ENCODE results near the gene C6orf52. TPM values are rescaled to one million over a fixed set of nuclear protein-coding genes. Genes with fewer than 3 reads are reported as not detected.
A peak's percentile ranks its signal among the peaks of the same experiment; 100 is the strongest.
"Not testable (repeated sequence)": the region's sequence is repeated elsewhere in the genome, so short reads cannot be mapped to it uniquely, and the experiment has no call there.

C6orf52 gene
- 1 to 10 TPM in 2 of 5 experiments, not detected in 3; 1.2 to 1.9 TPM for total RNA-seq
- 1 to 10 TPM; 1.1 to 1.3 TPM for polyA plus RNA-seq
- total RNA-seq: not detected

DNA sequence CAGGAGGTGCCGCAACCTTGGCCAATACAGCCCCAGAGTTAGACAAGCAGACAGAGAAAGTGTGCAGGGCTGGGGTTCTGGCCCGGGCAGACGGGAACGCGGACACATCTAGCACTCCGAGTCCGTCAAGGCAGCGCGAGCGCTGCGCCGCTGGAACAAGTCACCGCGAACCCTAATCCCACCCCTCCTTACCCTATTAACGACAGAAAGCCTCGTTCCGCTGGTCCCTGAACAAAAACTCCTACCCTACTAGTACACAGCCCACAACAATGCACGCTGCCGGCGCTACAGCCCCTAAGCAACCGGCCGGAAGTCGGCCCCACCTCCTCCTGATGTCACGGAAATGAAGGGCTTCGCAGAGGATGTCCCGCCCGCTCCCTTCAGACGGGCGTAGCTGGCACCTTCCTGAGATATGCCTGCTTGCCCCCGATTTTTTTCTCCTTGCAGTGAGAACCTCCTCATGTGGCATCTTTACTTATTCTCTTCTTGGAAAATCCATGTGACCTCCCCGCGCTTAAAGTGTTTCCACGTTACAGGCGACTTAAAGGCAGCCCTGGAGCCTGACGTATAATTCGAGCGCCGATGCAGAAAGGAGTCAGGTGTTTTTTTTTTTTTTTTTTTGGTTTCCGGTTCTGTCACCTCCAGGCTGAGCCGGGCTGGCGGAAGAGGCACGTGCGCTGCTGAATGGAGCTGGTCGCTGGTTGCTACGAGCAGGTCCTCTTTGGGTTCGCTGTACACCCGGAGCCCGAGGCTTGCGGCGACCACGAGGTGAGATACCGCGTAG is at the start of gene C6orf52, which contains the start of gene PAK1IP1:
TSS of gene C6orf52 (minus strand) at position 315 of the 784 bp plus-strand sequence. CDS start 7,066 bp downstream, outside the sequence.
TSS of gene PAK1IP1 (plus strand) at position 671 of the 784 bp plus-strand sequence. CDS start at position 685, 14 bp downstream.
- ATAC-seq: peak; percentile 95
- H3K4me3 Mint-ChIP-seq: peak within 1 kb of the TSS; percentile 88 to 98 (median 94)
- H3K27me3 Mint-ChIP-seq: peaks cover 0 to 4% (median 0%) of the 10 kb centered on the region in 5 donors
- H3K9me3 Mint-ChIP-seq: peaks cover 0 to 8% (median 0%) of the 10 kb centered on the region in 11 donors
- intact Hi-C loops (cut with micrococcal nuclease): loop anchor here (1.0 to 10.0 kb wide), 15 partner anchors 29 to 1318 kb away; partner anchors contain the start of genes MAK (in 2 of the 2), TMEM14B (in 2 of the 2), TMEM14C (in 2 of the 2) and HIVEP1 (in 1 of the 2)
- H3K9me3 ChIP-seq (ENCODE audit: control insufficient read depth in 2 of 3, low read length in 3 of 3): no peaks in the 10 kb centered on the region
- peak within 1 kb of the TSS; percentile 99 to 100 (median 100) for H3K27ac Mint-ChIP-seq
- CTCF ChIA-PET: interaction anchor here (0.6 kb wide), 1 partner anchor 47 kb away, joined by 3 read pairs; no protein-coding TSS in a partner anchor
- H3K36me3 ChIP-seq (ENCODE audit: control insufficient read depth in 2 of 3, insufficient read depth in 3 of 3, low read length in 3 of 3): peaks cover 0 to 23% (median 0%) of the 10 kb centered on the region in 3 experiments
- peaks cover 20 to 52% (median 49%) of the 10 kb centered on the region in 7 donors for H3K4me1 Mint-ChIP-seq
- peak; percentile 77 to 97 (median 96) for DNase-seq
- POLR2A ChIA-PET: interaction anchor here (0.6 to 2.9 kb wide), 18 partner anchors 8 to 1394 kb away, joined by 3 to 46 read pairs (median 3); partner anchors contain the start of genes SMIM13, TMEM14B and TMEM14C
- H3K36me3 Mint-ChIP-seq: peaks cover 5 to 18% (median 11%) of the 10 kb centered on the region in 5 donors
- H3K4me1 ChIP-seq (ENCODE audit: control insufficient read depth in 2 of 2, insufficient read depth in 2 of 2, low read length in 2 of 2): peaks cover 13 to 18% of the 10 kb centered on the region in 2 donors
- H3K4me3 ChIP-seq (ENCODE audit: low read length): peak within 1 kb of the TSS; percentile 99
- H3K27me3 ChIP-seq (ENCODE audit: control insufficient read depth in 2 of 2, insufficient read depth in 2 of 2, low read length in 2 of 2): no peaks in the 10 kb centered on the region
- H3K27ac ChIP-seq (ENCODE audit: low read depth, low read length): peak within 1 kb of the TSS; percentile 90

DNA sequence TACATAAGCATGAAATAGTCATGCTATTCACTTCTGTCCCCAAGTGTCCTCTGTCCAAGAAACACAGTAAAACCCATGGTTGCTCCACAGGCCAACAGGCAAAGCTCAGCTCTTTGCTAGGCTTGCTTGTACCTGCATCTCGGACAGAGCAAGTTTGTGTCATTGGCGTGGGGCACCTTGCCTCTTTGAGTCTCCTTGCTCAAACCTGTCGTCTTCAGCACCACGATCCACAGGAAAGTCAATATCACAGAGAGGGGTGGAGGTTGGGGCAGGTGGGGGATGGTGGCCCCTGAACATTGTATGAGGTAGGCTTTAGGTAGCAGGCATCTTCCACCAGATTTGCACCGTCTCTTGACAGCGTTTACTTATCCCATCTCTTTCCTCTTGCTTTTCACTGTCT is 49.1 kb upstream of the C6orf52 start:
- DNase-seq: no peak
- H3K9me3 ChIP-seq (ENCODE audit: control insufficient read depth in 2 of 3, low read length in 3 of 3): no peaks in the 10 kb centered on the region
- peak overlapping the region in 1 of 9 donors; percentile 3 for H3K27ac Mint-ChIP-seq
- ChIA-PET CTCF (no interaction called here), POLR2A (no interaction called here)
- peaks cover 5 to 11% of the 10 kb centered on the region in 2 donors for H3K4me1 ChIP-seq (ENCODE audit: control insufficient read depth in 2 of 2, insufficient read depth in 2 of 2, low read length in 2 of 2)
- no peaks in the 10 kb centered on the region for H3K27me3 ChIP-seq (ENCODE audit: control insufficient read depth in 2 of 2, insufficient read depth in 2 of 2, low read length in 2 of 2)
- peaks cover 0 to 10% (median 3%) of the 10 kb centered on the region in 5 donors for H3K36me3 Mint-ChIP-seq
- H3K36me3 ChIP-seq (ENCODE audit: control insufficient read depth in 2 of 3, insufficient read depth in 3 of 3, low read length in 3 of 3): no peaks in the 10 kb centered on the region
- H3K4me1 Mint-ChIP-seq: peaks cover 11 to 31% (median 28%) of the 10 kb centered on the region in 7 donors
- H3K4me3 ChIP-seq (ENCODE audit: low read length): no peak overlapping the region
- H3K27me3 Mint-ChIP-seq: no peaks in the 10 kb centered on the region
- H3K27ac ChIP-seq (ENCODE audit: low read depth, low read length): no peak overlapping the region
- ATAC-seq: no peak
- intact Hi-C loops (cut with micrococcal nuclease): no loop called here
- H3K4me3 Mint-ChIP-seq: no peak overlapping the region
- no peaks in the 10 kb centered on the region for H3K9me3 Mint-ChIP-seq

DNA sequence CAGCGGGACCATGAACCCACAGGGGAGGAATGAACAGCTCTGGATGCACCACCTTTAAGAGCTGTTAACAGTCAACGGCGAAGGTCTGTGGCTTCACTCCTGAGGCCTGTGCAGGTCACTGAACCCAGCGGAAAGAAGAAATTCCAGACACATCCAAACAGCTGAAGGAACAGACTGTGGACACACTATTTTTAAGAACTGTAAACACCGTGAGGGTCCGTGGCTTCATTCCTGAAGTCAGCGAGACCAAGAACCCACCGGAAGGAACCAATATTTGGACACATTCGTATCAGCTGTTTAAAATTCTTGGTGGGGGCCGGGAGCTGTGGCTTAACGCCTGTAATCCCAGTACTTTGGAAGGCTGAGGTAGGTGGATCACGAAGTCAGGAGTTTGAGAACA is 47.8 kb upstream of the C6orf52 start:
- peaks cover 0 to 8% of the 10 kb centered on the region in 2 donors for H3K4me1 ChIP-seq (ENCODE audit: control insufficient read depth in 2 of 2, insufficient read depth in 2 of 2, low read length in 2 of 2)
- H3K9me3 Mint-ChIP-seq: no peaks in the 10 kb centered on the region
- H3K36me3 Mint-ChIP-seq: peaks cover 0 to 10% (median 3%) of the 10 kb centered on the region in 5 donors
- no peak for DNase-seq
- H3K4me3 ChIP-seq (ENCODE audit: low read length): no peak overlapping the region
- H3K27ac ChIP-seq (ENCODE audit: low read depth, low read length): no peak overlapping the region
- peaks cover 11 to 22% (median 21%) of the 10 kb centered on the region in 7 donors for H3K4me1 Mint-ChIP-seq
- no peak overlapping the region for H3K4me3 Mint-ChIP-seq
- ChIA-PET CTCF (interaction anchor here (0.5 kb wide), 1 partner anchor 47 kb away, joined by 3 read pairs; the partner anchor contains the start of gene PAK1IP1), POLR2A (interaction anchor here (1.0 to 1.5 kb wide), 2 partner anchors 18 to 20 kb away, joined by 3 to 4 read pairs; partner anchors contain the start of gene TMEM14C)
- ATAC-seq: no peak
- intact Hi-C loops (cut with micrococcal nuclease): no loop called here
- no peaks in the 10 kb centered on the region for H3K36me3 ChIP-seq (ENCODE audit: control insufficient read depth in 2 of 3, insufficient read depth in 3 of 3, low read length in 3 of 3)
- H3K9me3 ChIP-seq (ENCODE audit: control insufficient read depth in 2 of 3, low read length in 3 of 3): no peaks in the 10 kb centered on the region
- no peaks in the 10 kb centered on the region for H3K27me3 Mint-ChIP-seq
- H3K27me3 ChIP-seq (ENCODE audit: control insufficient read depth in 2 of 2, insufficient read depth in 2 of 2, low read length in 2 of 2): no peaks in the 10 kb centered on the region
- H3K27ac Mint-ChIP-seq: peak overlapping the region in 1 of 9 donors; percentile 30

DNA sequence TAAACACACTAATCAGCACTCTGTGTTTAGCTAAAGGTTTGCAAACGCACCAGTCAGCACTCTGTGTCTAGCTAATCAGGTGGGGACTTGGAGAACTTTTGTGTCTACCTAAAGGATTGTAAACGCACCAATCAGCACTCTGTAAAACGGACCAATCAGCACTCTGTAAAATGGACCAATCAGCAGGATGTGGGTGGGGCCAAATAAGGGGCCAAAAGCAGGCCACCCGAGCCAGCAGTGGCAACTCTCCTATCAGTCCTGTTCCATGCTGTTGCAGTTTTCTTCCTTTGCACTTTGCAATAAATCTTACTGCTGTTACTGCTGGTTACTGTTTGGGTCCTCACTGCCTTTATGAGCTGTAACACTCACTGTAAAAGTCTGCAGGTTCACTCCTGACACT is 47.2 kb upstream of the C6orf52 start:
- H3K27ac Mint-ChIP-seq; DNase-seq; H3K4me3 Mint-ChIP-seq; H3K27me3 Mint-ChIP-seq; H3K27me3 ChIP-seq (ENCODE audit: control insufficient read depth in 2 of 2, insufficient read depth in 2 of 2, low read length in 2 of 2); H3K4me3 ChIP-seq (ENCODE audit: low read length); ATAC-seq; H3K4me1 ChIP-seq (ENCODE audit: control insufficient read depth in 2 of 2, insufficient read depth in 2 of 2, low read length in 2 of 2); H3K27ac ChIP-seq (ENCODE audit: low read depth, low read length); intact Hi-C loops (cut with micrococcal nuclease); H3K36me3 ChIP-seq (ENCODE audit: control insufficient read depth in 2 of 3, insufficient read depth in 3 of 3, low read length in 3 of 3); H3K36me3 Mint-ChIP-seq; H3K9me3 Mint-ChIP-seq; H3K9me3 ChIP-seq (ENCODE audit: control insufficient read depth in 2 of 3, low read length in 3 of 3): not testable (repeated sequence)
- CTCF ChIA-PET: interaction anchor here (0.5 kb wide), 1 partner anchor 47 kb away, joined by 3 read pairs; the partner anchor contains the start of gene PAK1IP1
- H3K4me1 Mint-ChIP-seq: peaks cover 8 to 18% (median 15%) of the 10 kb centered on the region in 7 donors
- POLR2A ChIA-PET: interaction anchor here (1.5 kb wide), 1 partner anchor 18 kb away, joined by 4 read pairs; no protein-coding TSS in a partner anchor

DNA sequence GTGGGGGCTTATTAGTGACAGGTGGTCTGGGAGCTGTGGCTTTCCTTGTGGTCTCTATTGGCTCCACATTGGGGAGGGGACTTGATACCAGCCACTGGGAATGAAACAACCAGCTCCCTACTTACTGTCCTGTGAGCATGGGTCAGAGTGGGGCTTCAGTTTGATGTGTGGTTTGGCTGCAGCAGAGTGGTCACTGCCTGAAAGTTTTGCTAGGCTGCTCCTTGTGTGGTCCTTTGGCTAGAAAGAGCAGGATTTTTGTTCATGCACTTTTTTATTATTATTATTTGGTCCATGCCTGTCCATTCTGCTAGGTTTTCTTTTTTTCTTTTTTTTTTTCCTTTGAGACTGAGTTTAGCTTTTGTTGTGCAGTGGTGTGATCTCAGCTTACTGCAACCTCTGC is 45.6 kb upstream of the C6orf52 start:
- Mint-ChIP-seq H3K27ac (no peak overlapping the region), H3K9me3 (no peaks in the 10 kb centered on the region), H3K36me3 (peaks cover 0 to 7% (median 3%) of the 10 kb centered on the region in 5 donors), H3K27me3 (no peaks in the 10 kb centered on the region), H3K4me3 (no peak overlapping the region), H3K4me1 (peaks cover 0 to 4% (median 2%) of the 10 kb centered on the region in 7 donors)
- intact Hi-C loops (cut with micrococcal nuclease): no loop called here
- H3K36me3 ChIP-seq (ENCODE audit: control insufficient read depth in 2 of 3, insufficient read depth in 3 of 3, low read length in 3 of 3): no peaks in the 10 kb centered on the region
- ATAC-seq (no peak), DNase-seq (no peak)
- H3K4me3 ChIP-seq (ENCODE audit: low read length): no peak overlapping the region
- ChIA-PET POLR2A (no interaction called here), CTCF (interaction anchor here (0.6 kb wide), 1 partner anchor 934 kb away, joined by 4 read pairs; no protein-coding TSS in a partner anchor)
- no peaks in the 10 kb centered on the region for H3K4me1 ChIP-seq (ENCODE audit: control insufficient read depth in 2 of 2, insufficient read depth in 2 of 2, low read length in 2 of 2)
- no peak overlapping the region for H3K27ac ChIP-seq (ENCODE audit: low read depth, low read length)
- no peaks in the 10 kb centered on the region for H3K9me3 ChIP-seq (ENCODE audit: control insufficient read depth in 2 of 3, low read length in 3 of 3)
- no peaks in the 10 kb centered on the region for H3K27me3 ChIP-seq (ENCODE audit: control insufficient read depth in 2 of 2, insufficient read depth in 2 of 2, low read length in 2 of 2)

DNA sequence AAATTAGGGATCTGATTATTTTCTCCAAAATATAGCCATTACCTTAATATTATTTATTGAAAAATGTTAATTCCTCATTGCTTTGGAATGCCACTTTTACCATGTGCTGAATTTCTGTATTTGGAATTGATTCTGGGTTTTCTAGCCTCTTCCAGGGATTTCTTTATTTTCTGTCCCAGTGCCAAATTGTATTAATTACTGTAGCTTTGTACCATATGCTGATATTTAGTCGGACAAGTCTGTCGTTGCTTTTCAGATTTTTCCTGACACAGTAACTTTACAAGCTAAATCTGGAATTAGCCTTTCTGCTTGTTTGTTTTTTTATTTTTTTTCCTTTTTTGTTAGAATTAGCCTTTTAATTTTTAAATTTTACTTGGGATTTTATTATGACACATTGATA is 42.3 kb upstream of the C6orf52 start:
- no peak overlapping the region for H3K4me3 Mint-ChIP-seq
- peaks cover 0 to 4% (median 0%) of the 10 kb centered on the region in 7 donors for H3K4me1 Mint-ChIP-seq
- intact Hi-C loops (cut with micrococcal nuclease): no loop called here
- Histone ChIP-seq H3K4me3 (ENCODE audit: low read length) (no peak overlapping the region), H3K4me1 (ENCODE audit: control insufficient read depth in 2 of 2, insufficient read depth in 2 of 2, low read length in 2 of 2) (peaks cover 0 to 6% of the 10 kb centered on the region in 2 donors), H3K36me3 (ENCODE audit: control insufficient read depth in 2 of 3, insufficient read depth in 3 of 3, low read length in 3 of 3) (peaks cover 0 to 6% (median 0%) of the 10 kb centered on the region in 3 experiments), H3K27me3 (ENCODE audit: control insufficient read depth in 2 of 2, insufficient read depth in 2 of 2, low read length in 2 of 2) (no peaks in the 10 kb centered on the region), H3K9me3 (ENCODE audit: control insufficient read depth in 2 of 3, low read length in 3 of 3) (no peaks in the 10 kb centered on the region), H3K27ac (ENCODE audit: low read depth, low read length) (no peak overlapping the region)
- ATAC-seq (no peak), DNase-seq (no peak)
- POLR2A ChIA-PET: no interaction called here
- CTCF ChIA-PET: no interaction called here
- no peaks in the 10 kb centered on the region for H3K27me3 Mint-ChIP-seq
- H3K36me3 Mint-ChIP-seq: peaks cover 0 to 16% (median 9%) of the 10 kb centered on the region in 5 donors
- H3K27ac Mint-ChIP-seq: no peak overlapping the region
- no peaks in the 10 kb centered on the region for H3K9me3 Mint-ChIP-seq

Measured in naive thymus-derived CD4-positive, alpha-beta T cell (primary cell).